HepG2 (cell line): ENCODE data around the gene KRTAP12-4. TPM values are rescaled to one million over a fixed set of nuclear protein-coding genes. Genes with fewer than 3 reads are reported as not detected.

Source experiments
- AKNA ChIP-seq: sonication (generic); formaldehyde crosslinking; IDR thresholded peaks from 2 replicates; pipeline ENCODE4 v1.4.0; 2020; ENCODE audit warnings: missing genetic modification reagents, borderline replicate concordance
- ELK4 ChIP-seq: sonication (generic); formaldehyde crosslinking; IDR thresholded peaks from 2 replicates; pipeline ENCODE4 v1.9.0; 2021; ENCODE audit warnings: missing genetic modification reagents, borderline replicate concordance
- GZF1 ChIP-seq: sonication (generic); formaldehyde crosslinking; IDR thresholded peaks from 2 replicates; pipeline ENCODE4 v1.5.1; 2020; ENCODE audit warnings: mild to moderate bottlenecking, missing genetic modification reagents
- IKZF5 ChIP-seq: IDR thresholded peaks from 2 replicates; pipeline ENCODE4 v1.6.1; 2018; ENCODE audit warnings: missing genetic modification reagents, mild to moderate bottlenecking, missing compliant biosample characterization
- KAT7 ChIP-seq: IDR thresholded peaks from 2 replicates; pipeline ENCODE4 v1.6.1; 2018; ENCODE audit warnings: borderline replicate concordance, missing compliant biosample characterization
- PHF5A ChIP-seq: IDR thresholded peaks from one replicate; pipeline ENCODE4 v1.6.1; 2018; ENCODE audit warnings: low read depth, missing genetic modification reagents; ENCODE audit not compliant: unreplicated experiment
- REPIN1 ChIP-seq: sonication (generic); formaldehyde crosslinking; IDR thresholded peaks from 2 replicates; pipeline ENCODE4 v1.8.0; 2022; ENCODE audit warnings: missing genetic modification reagents, low read depth, mild to moderate bottlenecking, borderline replicate concordance
- RNF219 ChIP-seq: sonication (generic); formaldehyde crosslinking; IDR thresholded peaks from 2 replicates; pipeline ENCODE4 v1.5.0; 2020; ENCODE audit warnings: mild to moderate bottlenecking, missing genetic modification reagents
- THYN1 ChIP-seq: sonication (generic); formaldehyde crosslinking; IDR thresholded peaks from 2 replicates; pipeline ENCODE4 v1.8.1; 2023; ENCODE audit warnings: low read depth, mild to moderate bottlenecking, moderate library complexity, missing genetic modification reagents, borderline replicate concordance
- TIGD3 ChIP-seq: sonication (generic); formaldehyde crosslinking; IDR thresholded peaks from 2 replicates; pipeline ENCODE4 v1.5.1; 2020; ENCODE audit warnings: mild to moderate bottlenecking, missing genetic modification reagents, borderline replicate concordance
- YEATS2 ChIP-seq: sonication (generic); formaldehyde crosslinking; IDR thresholded peaks from 2 replicates; pipeline ENCODE4 v1.4.0; 2020; ENCODE audit warnings: missing genetic modification reagents, borderline replicate concordance
- ZBTB2 ChIP-seq: sonication (generic); formaldehyde crosslinking; IDR thresholded peaks from 2 replicates; pipeline ENCODE4 v1.8.0; 2022; ENCODE audit warnings: low read depth, missing genetic modification reagents
- ZNF34 ChIP-seq: sonication (generic); formaldehyde crosslinking; IDR thresholded peaks from 2 replicates; pipeline ENCODE4 v1.4.0; 2020; ENCODE audit warnings: mild to moderate bottlenecking, missing genetic modification reagents, borderline replicate concordance
- ZNF879 ChIP-seq: sonication (generic); formaldehyde crosslinking; IDR thresholded peaks from 2 replicates; pipeline ENCODE4 v1.8.1; 2023; ENCODE audit warnings: missing genetic modification reagents
- polyA plus RNA-seq, 8 experiments: library from polyadenylated mRNA; depleted of rRNA in 3 of 8; stranded (reverse) in 7 of 8; unstranded in 1 of 8; fragments of >200 nt; fragmentation: Illumina TruSeq in 4 of 8; extraction: Trizol in 4 of 8; gene quantifications; 2 replicates each; pipeline versions ENCODE4 v1.2.1 to v1.2.3, GENCODE V29; 2011 to 2016; ENCODE audit warnings: low read depth in 4 of 8, missing spikeins in 1 of 8, mixed read lengths in 1 of 8; ENCODE audit not compliant: insufficient read depth in 1 of 8
- total RNA-seq, 5 experiments: library from RNA; depleted of rRNA; stranded (reverse); fragments of >200 nt; fragmentation: Illumina TruSeq; extraction: Trizol; gene quantifications; 2 replicates each; pipeline ENCODE4 v1.2.3, GENCODE V29; 2016; ENCODE audit warnings: low read depth in 1 of 5

The KRTAP12-4 gene
- total and polyA plus RNA-seq, 2 of the 13 experiments (the other 11 are each of a cell fraction or from before 2014, with no cell fraction given) = not detected

GRCh38 chr21:44701023-44701400 is 46.6 kb upstream of the KRTAP12-4 start (continued):
- TF ChIP-seq ELK4 (CRISPR knock-in tag) = no peak
- TF ChIP-seq REPIN1 (CRISPR knock-in tag) = no peak
- no peak for TF ChIP-seq KAT7 (CRISPR knock-in tag)
- no peak for TF ChIP-seq TIGD3 (CRISPR knock-in tag)
- no peak for TF ChIP-seq ZNF34 (CRISPR knock-in tag)
- no peak for TF ChIP-seq PHF5A
- TF ChIP-seq RNF219 (CRISPR knock-in tag) = no peak
- no peak for TF ChIP-seq GZF1 (CRISPR knock-in tag)
- TF ChIP-seq YEATS2 (CRISPR knock-in tag) = no peak
- no peak for TF ChIP-seq ZBTB2
- TF ChIP-seq ZNF879 (CRISPR knock-in tag) = no peak
- no peak for TF ChIP-seq IKZF5 (CRISPR knock-in tag)
- no peak for TF ChIP-seq THYN1
- TF ChIP-seq AKNA (CRISPR knock-in tag) = no peak
